Left cardiac atrium (tissue), 4 donors: ENCODE results near the gene SCART1. TPM values are rescaled to one million over a fixed set of nuclear protein-coding genes. Genes with fewer than 3 reads are reported as not detected.

ENCODE experiments used
- ATAC-seq, 2 donors: fragments of 200-7000 bp; cut with Tn5 transposase; one replicate each; pipeline ENCODE4 v1.9.1; 2020; ENCODE audit warnings: mild to moderate bottlenecking in 2 of 2, moderate library complexity in 2 of 2
- DNase-seq: peaks from one replicate; pipeline ENCODE4 v3.0.0-alpha.2; 2020
- intact Hi-C, 2 donors: fragments of 100-400 bp; cut with DNase I; formaldehyde crosslinking; loops; one replicate each; pipeline versions ENCODE4 v1.14.1 to v1.15.1; 2022 to 2023
- total RNA-seq, 2 donors: library from RNA; stranded (reverse); fragmentation: NEBNext Ultra II Directional; extraction: Animal tissue kit (Norgen Biotek cat#: 25700); gene quantifications; one replicate each; pipeline ENCODE4 v1.2.1, GENCODE V29; 2021
- donor health status: DM: no; HTN: yes; CAD: no.
- donor health status: DM: no; HTN: yes; CAD: no; lungs with severe emphysema.
- donor health status: DM: yes; HTN: yes; CAD: no.
- donor health status: Dilated cardiomyopathy.

The SCART1 gene
- total RNA-seq, 2 donors from 2014 or later: 0.27 to 0.94 TPM

DNA sequence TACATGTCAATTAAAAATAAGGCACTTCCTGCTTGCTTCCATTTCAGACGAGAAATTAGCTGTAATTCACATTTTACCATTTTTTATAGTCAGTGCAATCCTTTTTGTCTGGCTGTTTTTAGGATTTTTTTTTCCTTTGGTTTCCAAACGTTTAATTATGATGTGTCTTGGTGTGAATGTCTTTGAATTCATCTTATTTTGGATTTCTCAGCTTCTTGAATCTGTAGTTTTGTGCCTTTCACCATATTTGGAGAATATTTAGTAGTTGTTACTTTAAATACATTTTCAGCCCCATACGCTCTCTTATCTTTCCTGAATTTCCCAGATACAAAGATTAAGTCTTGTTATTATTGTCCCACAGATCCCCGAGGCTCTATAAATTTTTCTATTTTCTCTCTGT, 2.4 kb upstream of the SCART1 start:
- intact Hi-C loops: no loop called here
- ATAC-seq (no peak), DNase-seq (no peak)

- ATAC-seq: no peak
- DNase-seq: no peak
- intact Hi-C loops: no loop called here
Observed at GRCh38 chr10:133452453-133452852, 1.3 kb upstream of the SCART1 start.

DNA sequence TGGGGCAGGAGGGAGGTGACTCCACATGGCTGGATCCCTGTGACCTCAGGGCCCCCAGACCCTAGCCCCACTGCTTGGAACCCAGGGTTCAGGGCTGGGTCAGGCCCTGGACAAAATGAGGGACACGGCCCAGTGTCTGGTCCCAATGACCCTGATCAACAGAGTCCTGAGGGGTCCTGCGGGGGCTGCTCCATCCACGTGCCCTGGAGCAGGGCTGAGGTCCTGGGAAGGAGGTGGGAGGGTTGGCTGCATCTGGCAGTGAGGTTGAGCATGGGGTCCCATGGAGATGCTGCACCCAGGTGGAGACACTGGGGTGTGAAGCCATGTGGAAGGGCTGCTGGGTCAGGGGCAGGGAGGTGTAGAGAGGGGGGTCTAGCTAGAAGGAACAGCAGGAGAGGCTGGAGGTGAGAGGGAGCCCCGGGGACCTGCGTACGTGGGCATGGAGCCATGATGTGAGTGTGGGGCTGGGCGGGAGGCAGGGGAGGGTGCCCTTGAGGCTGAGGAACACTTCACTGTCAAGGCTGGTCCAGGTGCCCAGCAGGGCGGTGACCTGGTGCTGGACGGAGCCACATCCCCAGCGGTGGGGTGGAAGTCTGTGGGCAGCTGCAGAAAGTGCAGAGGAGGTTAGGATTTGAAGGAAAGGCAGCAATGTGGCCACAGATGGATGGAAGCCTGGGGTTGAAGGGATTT, 604 bp downstream of the SCART1 start:
- intact Hi-C loops: no loop called here
- no peak for DNase-seq
- no peak for ATAC-seq

- intact Hi-C loops: no loop called here
- ATAC-seq (no peak), DNase-seq (no peak)
Observed at GRCh38 chr10:133455196-133455595, 1.5 kb downstream of the SCART1 start.

DNA sequence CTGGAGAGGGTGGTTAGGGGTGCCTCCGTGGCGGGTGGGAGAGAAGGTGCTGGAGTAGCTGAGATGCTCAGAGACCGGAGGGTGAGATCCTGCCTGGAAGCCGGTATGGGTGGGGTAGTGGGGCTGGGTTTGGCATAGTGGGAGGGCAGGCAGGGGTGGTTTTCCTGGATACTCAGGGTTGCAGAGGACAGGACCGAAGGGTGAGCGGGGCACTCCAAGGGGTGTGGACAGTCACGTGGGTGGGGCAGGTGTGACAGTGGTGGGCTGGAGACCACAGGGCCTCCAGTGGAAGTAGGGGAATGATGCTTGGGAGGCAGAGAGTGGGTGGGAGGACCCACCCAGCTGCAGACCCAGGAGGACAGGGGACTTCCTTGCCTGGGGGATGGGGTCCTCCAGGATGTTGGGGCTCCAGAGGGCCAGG, 1.9 kb downstream of the SCART1 start:
- DNase-seq (no peak), ATAC-seq (no peak)
- intact Hi-C loops: no loop called here

DNA sequence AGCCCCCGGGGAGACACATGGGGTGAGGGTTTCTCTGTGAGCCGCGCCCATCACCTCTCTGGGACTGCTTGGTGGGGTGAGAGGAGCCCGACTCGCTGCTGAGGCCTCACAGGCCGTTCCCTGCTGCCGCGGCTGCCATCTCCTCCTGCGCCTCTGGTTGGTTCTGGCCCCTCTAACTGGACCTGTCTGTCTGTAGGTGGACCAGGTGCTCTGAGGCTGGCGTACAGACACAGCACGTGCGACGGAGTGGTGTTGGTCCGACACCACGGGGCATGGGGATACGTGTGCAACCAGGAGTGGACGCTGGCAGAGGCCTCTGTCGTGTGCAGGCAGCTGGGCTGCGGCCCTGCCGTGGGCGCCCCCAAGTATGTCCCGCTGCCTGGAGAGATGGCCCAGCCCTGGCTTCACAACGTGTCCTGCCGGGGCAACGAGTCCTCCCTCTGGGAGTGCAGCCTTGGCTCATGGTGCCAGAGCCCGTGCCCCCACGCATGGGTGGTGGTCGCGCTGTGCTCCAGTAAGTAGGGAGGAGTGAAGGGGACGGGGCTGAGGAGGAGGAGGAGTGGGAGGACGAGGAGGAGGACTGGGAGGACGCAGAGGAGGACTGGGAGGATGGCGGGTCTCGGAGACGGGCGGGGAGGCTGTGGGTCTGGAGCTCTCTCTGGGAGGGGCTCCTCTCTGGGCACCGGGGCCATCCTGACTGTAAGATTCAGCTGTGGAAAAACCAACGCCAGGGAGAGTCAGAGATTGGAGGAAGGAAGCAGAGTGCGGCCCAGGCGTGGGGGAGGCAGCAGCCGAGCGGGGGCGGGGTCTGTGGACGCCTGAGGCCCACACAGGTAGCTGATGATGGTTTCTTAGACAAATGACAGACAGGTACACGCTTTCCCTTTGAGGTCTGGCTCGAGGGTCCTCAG, 2.6 kb downstream of the SCART1 start:
- DNase-seq: no peak
- intact Hi-C loops: no loop called here
- ATAC-seq: no peak

DNA sequence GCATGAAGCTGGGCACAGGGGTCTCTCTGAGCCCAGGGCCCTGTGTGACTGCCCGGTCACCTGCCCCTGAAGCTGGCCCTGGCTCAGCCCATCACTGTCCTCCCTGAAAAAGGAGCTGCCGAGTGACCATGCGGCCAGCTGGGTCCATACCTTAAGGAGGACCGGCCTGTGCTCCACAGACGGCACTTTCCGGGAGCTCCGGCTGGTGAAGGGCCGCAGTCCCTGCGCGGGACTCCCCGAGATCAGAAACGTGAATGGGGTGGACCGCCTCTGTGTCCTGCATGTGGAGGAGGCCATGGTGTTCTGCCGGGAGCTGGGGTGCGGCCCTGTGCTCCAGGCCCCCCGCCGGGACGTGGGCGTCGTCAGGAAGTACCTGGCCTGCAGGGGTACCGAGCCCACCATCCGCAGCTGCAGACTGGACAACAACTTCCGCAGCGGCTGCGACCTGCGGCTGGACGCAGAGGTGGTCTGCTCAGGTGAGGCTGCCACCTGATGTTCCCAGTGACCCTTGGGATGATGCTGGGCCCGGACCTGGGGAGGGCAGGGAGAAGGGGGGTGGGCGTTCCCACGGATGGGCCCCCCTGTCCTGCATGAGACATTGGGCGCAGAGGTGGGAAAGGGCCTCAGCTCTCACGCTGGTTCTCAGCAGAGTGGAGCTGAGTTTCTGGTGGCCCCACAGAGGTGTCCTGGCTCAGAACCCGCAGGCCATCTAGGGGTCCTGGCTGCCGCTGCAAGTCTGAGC, 3.5 kb downstream of the SCART1 start:
- ATAC-seq: no peak
- intact Hi-C loops: no loop called here
- DNase-seq: no peak

GRCh38 chr10:133458021-133458709, 4.4 kb downstream of the SCART1 start:
- DNase-seq (no peak), ATAC-seq (no peak)
- intact Hi-C loops: no loop called here

- ATAC-seq: no peak
- no peak for DNase-seq
- intact Hi-C loops: no loop called here
Observed at GRCh38 chr10:133458710-133459453, 5.1 kb downstream of the SCART1 start.

- DNase-seq: no peak
- intact Hi-C loops: no loop called here
- no peak for ATAC-seq
Observed at GRCh38 chr10:133459454-133460207, 5.9 kb downstream of the SCART1 start.

- ATAC-seq (no peak), DNase-seq (no peak)
- intact Hi-C loops: no loop called here
Observed at GRCh38 chr10:133460208-133460769, 6.5 kb downstream of the SCART1 start.

DNA sequence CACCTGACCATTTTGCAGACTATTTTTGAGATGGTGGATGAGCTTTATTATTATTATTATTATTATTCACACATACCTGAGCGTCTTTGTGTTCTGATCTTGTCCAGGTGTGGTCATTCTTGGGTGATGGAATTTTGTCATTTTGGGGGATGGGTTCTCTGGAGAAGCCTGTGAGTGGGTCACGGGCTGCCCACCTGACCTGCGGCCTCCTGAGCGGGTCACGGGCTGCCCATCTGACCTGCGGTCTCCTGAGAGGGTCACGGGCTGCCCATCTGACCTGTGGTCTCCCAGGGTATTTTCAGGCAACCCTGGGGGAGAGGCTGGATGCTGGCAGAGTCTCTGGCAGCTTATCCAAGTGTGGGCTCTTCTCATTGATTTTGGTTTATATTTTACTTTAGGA, 7.3 kb downstream of the SCART1 start:
- no peak for DNase-seq
- intact Hi-C loops: no loop called here

GRCh38 chr10:133461841-133462240, 8.1 kb downstream of the SCART1 start:
- no peak for ATAC-seq
- intact Hi-C loops: no loop called here

More for the DNA sequence above, 7.3 kb downstream of the SCART1 start:
- no peak for ATAC-seq

GRCh38 chr10:133462512-133463305, 9.0 kb downstream of the SCART1 start:
- DNase-seq (no peak), ATAC-seq (no peak)
- intact Hi-C loops: no loop called here

More at GRCh38 chr10:133461841-133462240, 8.1 kb downstream of the SCART1 start:
- no peak for DNase-seq

GRCh38 chr10:133464582-133465031, 10.9 kb downstream of the SCART1 start:
- intact Hi-C loops: no loop called here
- ATAC-seq (no peak), DNase-seq (no peak)

DNA sequence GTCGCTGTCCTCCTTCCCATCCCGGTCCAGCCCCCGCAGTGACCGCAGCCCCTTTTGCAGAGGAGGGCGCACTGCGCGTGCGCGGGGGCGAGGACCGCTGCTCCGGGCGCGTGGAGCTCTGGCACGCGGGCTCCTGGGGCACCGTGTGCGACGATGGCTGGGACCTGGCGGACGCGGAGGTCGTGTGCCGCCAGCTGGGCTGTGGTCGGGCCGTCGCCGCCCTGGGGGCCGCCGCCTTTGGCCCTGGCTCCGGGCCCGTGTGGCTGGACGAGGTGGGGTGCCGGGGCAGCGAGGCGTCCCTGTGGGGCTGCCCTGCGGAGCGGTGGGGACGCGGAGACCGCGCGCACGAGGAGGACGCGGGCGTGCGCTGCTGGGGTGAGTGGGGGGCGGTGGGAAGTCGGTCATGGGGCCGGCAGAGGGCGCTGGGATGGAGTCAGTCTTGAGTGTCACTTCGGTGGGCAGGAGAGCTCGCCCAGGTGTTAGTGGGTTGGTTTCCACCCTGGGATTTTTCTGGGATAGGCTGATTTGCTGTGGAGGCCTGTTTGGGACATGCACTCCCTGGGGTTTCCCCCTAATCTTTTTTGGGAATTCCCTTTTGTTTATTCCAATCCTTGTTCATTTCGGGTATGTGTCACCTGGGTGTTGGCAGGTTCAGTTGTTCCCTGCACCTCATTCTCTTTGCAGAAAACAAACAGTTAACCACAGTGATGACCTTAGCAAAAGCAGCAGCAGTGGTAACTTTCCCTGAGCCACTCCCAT, 11.6 kb downstream of the SCART1 start:
- ATAC-seq (no peak), DNase-seq (no peak)
- intact Hi-C loops: no loop called here
